ENCODE results near the gene SELPLG. TPM values are rescaled to one million over a fixed set of nuclear protein-coding genes. Genes with fewer than 3 reads are reported as not detected.
A peak's percentile ranks its signal among the peaks of the same experiment; 100 is the strongest.

SELPLG gene
- total RNA-seq, 4 donors from 2014 or later = 7.2 to 15.7 (median 10.0) TPM

GRCh38 chr12:108582978-108583770 lies 50.5 kb downstream of the SELPLG start:
- no peak overlapping the region for H3K27ac ChIP-seq (replicated peaks in 1 of 4)
- peaks cover 0 to 6% (median 0%) of the 10 kb centered on the region in 4 donors for H3K27me3 ChIP-seq
- DNase-seq (ENCODE audit: extremely low spot score) = no peak
- WGBS = 82% methylated on average over 6 of the region's 10 CpGs
- H3K4me3 ChIP-seq = no peak overlapping the region
- H3K9me3 ChIP-seq = no peaks in the 10 kb centered on the region
- intact Hi-C loops (cut with DNase I) = no loop called here
- no peaks in the 10 kb centered on the region for H3K36me3 ChIP-seq
- TF ChIP-seq POLR2A (IDR thresholded peaks at IDR 0.05; ENCODE audit: low read depth) = no peak
- no peak for TF ChIP-seq EP300 (IDR thresholded peaks at IDR 0.05)
- TF ChIP-seq POLR2AphosphoS5 (IDR thresholded peaks at IDR 0.05) = no peak
- TF ChIP-seq CTCF (IDR thresholded peaks at IDR 0.05) = no peak
- peaks cover 0 to 22% (median 10%) of the 10 kb centered on the region in 4 donors for H3K4me1 ChIP-seq

GRCh38 chr12:108582509-108582908 lies 51.2 kb downstream of the SELPLG start:
- no peak overlapping the region for H3K27ac ChIP-seq (replicated peaks in 1 of 4)
- intact Hi-C loops (cut with DNase I) = no loop called here
- H3K27me3 ChIP-seq = no peaks in the 10 kb centered on the region
- 84% methylated on average over 7 of the region's 9 CpGs for WGBS
- H3K36me3 ChIP-seq = no peaks in the 10 kb centered on the region
- no peak overlapping the region for H3K4me3 ChIP-seq
- peaks cover 0 to 22% (median 10%) of the 10 kb centered on the region in 4 donors for H3K4me1 ChIP-seq
- no peak for DNase-seq (ENCODE audit: extremely low spot score)
- no peaks in the 10 kb centered on the region for H3K9me3 ChIP-seq
- no peak for TF ChIP-seq POLR2A (IDR thresholded peaks at IDR 0.05; ENCODE audit: low read depth)
- no peak for TF ChIP-seq POLR2AphosphoS5 (IDR thresholded peaks at IDR 0.05)
- TF ChIP-seq EP300 (IDR thresholded peaks at IDR 0.05) = no peak
- TF ChIP-seq CTCF (IDR thresholded peaks at IDR 0.05) = no peak

GRCh38 chr12:108581311-108582227 lies 52.1 kb downstream of the SELPLG start:
- no peak for DNase-seq (ENCODE audit: extremely low spot score)
- no peak for TF ChIP-seq CTCF (IDR thresholded peaks at IDR 0.05)
- TF ChIP-seq EP300 (IDR thresholded peaks at IDR 0.05) = no peak
- TF ChIP-seq POLR2A (IDR thresholded peaks at IDR 0.05; ENCODE audit: low read depth) = no peak
- TF ChIP-seq POLR2AphosphoS5 (IDR thresholded peaks at IDR 0.05) = no peak
- Histone ChIP-seq H3K4me3 (no peak overlapping the region), H3K9me3 (no peaks in the 10 kb centered on the region), H3K27me3 (no peaks in the 10 kb centered on the region), H3K4me1 (peaks cover 0 to 22% (median 10%) of the 10 kb centered on the region in 4 donors), H3K27ac (replicated peaks in 1 of 4) (peak overlapping the region in 2 of 4 donors; percentile 31 to 51), H3K36me3 (no peaks in the 10 kb centered on the region)
- intact Hi-C loops (cut with DNase I) = no loop called here
- WGBS = 81% methylated on average over 13 of the region's 33 CpGs

GRCh38 chr12:108580531-108580930 lies 53.2 kb downstream of the SELPLG start:
- H3K27ac ChIP-seq (replicated peaks in 1 of 4) = peak overlapping the region in 2 of 4 donors; percentile 2 to 27

More at GRCh38 chr12:108580531-108580930, 53.2 kb downstream of the SELPLG start:
- peaks cover 0 to 22% (median 10%) of the 10 kb centered on the region in 4 donors for H3K4me1 ChIP-seq
- DNase-seq (ENCODE audit: extremely low spot score) = no peak
- H3K27me3 ChIP-seq = no peaks in the 10 kb centered on the region
- no peak for TF ChIP-seq EP300 (IDR thresholded peaks at IDR 0.05)
- no peak for TF ChIP-seq CTCF (IDR thresholded peaks at IDR 0.05)
- no peak for TF ChIP-seq POLR2AphosphoS5 (IDR thresholded peaks at IDR 0.05)
- no peak for TF ChIP-seq POLR2A (IDR thresholded peaks at IDR 0.05; ENCODE audit: low read depth)
- no peak overlapping the region for H3K4me3 ChIP-seq
- intact Hi-C loops (cut with DNase I) = no loop called here
- no peaks in the 10 kb centered on the region for H3K9me3 ChIP-seq
- 65% methylated on average over 3 of the region's 3 CpGs for WGBS
- no peaks in the 10 kb centered on the region for H3K36me3 ChIP-seq
